T47D (cell line): ENCODE results near the gene RPS28.
"Not testable (repeated sequence)": the region's sequence is repeated elsewhere in the genome, so short reads cannot be mapped to it uniquely, and the experiment has no call there.

ENCODE experiments used
- DNase-seq, 2 experiments: peaks; one replicate each; pipeline versions ENCODE4 v3.0.0 to v3.0.0-alpha.2; 2011 to 2012; ENCODE audit warnings: low read depth in 1 of 2, low spot score in 1 of 2
- JUND ChIP-seq: IDR thresholded peaks from 2 replicates; pipeline ENCODE4 v1.6.1; 2012; ENCODE audit warnings: low read depth
- in situ Hi-C: cut with HindIII; loops from 2 replicates; pipeline ENCODE4 v1.10.0; 2016; ENCODE audit warnings: low sequenced_read_pairs, low pct_unique_long_range_greater_than_20kb

RPS28 gene

DNA sequence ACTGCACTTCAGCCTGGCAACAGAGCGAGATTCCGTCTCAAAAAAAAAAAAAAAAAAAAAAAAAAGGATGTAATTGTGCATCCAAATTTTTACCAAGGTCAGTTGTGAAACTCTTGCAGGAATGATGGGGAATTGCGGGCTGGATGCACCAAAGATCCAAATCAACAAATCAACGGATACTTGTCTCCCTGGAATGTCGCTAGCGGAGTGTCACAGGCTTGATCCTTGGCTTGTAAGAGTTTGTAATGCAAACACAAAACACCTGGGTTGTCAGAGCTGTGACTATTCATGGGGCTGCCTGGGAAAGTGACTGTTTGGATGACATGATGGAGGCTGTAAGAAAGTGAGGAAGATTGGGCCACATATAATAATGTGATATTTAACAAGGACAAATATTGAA, 17.5 kb downstream of the RPS28 start:
- in situ Hi-C loops = no loop called here
- no peak for TF ChIP-seq JUND
- no peak for DNase-seq

DNA sequence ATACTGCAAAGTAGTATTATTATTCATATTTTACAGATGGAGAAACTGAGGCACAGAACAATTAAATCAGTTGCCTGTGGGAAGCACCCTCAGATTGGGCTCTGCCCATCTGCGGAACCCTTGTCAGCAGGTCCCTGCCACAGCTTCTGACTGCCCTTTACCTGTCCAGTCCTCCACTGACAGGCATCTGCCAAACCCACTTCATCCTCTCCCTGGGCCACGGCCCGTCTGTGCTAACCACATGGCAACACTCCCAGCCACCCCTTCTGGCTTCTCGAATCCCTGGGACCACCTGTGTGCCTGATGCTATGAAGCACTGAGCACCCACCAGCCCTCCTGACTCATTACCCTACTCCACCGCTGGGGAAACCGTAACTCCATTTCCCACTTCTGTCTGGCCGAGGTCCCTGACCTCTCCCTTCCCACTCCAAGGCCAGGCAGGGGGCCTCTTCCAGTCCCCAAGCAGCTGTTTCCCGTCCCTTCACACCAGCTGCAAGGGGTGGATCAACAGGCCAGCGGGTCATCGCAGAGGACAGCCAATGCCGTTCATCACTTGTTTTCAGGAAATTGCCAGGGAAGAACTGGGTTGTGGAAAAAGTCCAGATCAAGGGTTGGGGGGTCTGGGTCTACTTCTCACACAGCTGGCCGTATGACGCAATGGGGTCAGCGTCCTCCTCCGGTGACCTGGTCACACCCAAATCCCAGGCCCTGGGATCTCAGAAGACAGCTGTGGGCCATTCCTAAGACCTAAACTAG, 19.2 kb downstream of the RPS28 start:
- TF ChIP-seq JUND = no peak
- no peak for DNase-seq
- in situ Hi-C loops = no loop called here

DNA sequence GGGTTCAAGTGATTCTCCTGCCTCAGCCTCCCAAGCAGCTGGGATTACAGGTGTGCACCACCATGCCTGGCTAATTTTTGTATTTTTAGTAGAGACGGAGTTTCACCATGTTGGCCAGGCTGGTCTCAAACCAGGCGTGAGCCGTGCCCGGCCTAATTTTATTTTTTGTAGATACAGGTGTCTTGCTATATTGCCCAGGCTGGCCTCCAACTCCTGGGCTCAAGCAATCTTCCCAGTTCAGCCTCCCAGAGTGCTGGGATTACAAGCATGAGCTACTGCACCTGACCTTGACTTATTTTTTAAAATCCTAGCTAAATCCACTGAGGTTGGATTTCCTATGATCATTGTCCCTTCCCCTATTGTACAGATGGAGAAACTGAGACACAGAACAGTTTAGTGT, 20.2 kb downstream of the RPS28 start:
- DNase-seq, in situ Hi-C loops: not testable (repeated sequence)

DNA sequence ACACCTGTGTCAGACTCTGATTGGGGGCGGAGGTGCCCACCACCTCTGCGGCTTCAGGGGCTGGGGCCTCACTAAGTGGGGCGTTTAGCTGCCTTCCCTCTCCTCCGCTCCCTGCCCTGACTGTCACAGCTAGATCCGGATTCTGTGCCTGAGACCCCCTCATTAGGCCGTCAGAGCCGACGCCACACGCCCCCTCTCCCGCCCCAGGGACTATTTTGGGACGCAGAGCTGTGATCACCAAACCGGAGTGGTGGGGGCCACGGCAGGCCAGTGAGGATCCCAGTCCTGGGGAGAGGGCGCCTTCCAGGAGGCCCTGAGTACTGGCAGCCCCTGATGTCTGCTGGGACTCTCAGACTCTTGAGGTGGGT, 21.0 kb downstream of the RPS28 start:
- no peak for TF ChIP-seq JUND
- in situ Hi-C loops = no loop called here
- no peak for DNase-seq

DNA sequence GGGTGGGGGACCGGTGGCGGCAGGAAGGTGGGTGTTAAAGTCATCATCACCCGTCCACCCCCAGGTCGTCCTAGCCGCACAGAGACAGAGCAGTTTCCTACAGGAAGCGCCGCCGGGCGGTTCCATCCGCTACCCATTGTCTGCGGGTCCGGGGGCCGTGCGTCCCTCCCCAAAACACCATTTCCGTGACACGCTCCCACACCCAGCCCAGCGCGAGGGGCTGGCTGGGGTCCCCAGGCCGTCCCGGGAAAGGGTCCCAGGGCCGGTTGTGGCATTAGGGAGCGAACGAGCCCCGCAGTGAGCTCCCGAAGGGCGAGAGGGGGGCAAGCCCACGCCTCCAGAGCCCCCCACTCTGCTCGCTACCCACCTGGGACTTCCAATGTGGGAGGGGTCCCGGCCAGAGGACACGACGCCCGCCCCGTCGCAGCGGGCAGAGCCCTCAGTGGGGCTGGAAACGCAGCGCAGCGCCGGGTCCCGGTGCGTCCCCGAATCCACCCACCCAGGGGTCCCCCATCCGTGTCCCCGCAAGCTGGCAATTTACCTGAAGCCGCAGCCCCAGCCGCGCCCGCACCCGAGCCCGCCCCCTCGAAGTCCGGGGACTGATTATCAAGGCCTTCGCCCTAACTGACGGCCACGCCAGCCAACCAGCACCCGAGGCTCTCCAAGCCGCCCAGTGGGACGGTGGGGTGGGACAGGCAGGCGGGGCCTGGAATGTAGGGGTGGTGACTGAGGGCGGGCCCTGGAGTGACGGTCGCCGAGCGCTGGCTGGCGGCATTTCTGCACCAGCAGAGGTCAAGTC, 21.6 kb downstream of the RPS28 start, which contains the start of gene KANK3:
Gene KANK3, minus strand, starts transcription at position 579 of the 799 bp plus-strand sequence. CDS start 5,434 bp downstream, outside the sequence.
- TF ChIP-seq JUND = no peak
- in situ Hi-C loops = no loop called here
- peak; percentile 94 to 96 for DNase-seq

DNA sequence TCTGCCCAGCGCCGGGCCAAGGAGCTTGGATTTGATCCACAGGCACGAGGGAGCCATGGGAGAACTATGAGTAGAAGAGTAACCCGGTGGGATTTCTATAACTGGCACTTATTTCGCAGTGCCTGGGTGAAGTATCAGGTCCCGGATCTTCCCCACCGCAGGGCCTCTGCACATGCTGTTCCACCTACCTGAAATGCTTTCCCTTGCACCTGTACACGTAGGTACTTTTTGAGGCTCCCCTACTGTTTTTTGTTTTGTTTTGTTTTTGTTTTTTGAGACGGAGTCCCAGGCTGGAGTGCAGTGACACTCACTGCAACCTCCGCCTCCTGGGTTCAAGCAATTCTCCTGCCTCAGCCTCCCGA, 22.2 kb downstream of the RPS28 start:
- no peak for DNase-seq
- no peak for TF ChIP-seq JUND
- in situ Hi-C loops = no loop called here

DNA sequence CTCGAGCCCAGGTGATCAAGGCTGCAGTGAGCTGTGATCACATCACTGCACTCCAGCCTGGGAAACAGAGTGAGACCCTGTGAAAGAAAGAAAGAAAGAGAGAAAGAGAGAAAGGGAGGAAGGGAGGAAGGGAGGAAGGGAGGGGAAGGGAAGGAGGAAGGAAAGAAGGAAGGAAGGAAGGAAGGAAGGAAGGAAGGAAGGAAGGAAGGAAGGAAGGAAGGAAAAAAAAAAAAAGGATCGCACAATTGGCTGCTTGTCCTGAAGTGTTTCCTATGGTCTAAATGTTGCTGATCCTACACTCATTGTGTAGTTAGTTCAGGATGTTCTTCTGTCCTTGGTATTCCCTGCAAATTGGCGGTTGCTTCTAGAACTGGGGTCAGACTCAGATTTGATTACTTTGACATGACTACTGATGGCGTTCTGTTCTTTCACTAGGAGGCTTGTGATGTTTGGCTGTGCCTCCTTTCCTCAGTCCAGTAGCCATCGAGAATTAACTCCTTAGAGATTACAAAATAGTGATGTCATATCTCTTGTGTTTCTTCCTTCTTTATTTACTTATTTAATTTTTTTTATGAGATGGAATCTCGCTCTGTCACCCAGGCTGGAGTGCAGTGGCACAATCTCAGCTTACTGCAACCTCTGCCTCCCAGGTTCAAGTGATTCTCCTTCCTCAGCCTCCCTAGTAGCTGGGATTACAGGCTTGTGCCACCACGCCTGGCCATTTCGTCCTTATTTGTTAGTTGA, 28.5 kb downstream of the RPS28 start:
- DNase-seq, in situ Hi-C loops: not testable (repeated sequence)

DNA sequence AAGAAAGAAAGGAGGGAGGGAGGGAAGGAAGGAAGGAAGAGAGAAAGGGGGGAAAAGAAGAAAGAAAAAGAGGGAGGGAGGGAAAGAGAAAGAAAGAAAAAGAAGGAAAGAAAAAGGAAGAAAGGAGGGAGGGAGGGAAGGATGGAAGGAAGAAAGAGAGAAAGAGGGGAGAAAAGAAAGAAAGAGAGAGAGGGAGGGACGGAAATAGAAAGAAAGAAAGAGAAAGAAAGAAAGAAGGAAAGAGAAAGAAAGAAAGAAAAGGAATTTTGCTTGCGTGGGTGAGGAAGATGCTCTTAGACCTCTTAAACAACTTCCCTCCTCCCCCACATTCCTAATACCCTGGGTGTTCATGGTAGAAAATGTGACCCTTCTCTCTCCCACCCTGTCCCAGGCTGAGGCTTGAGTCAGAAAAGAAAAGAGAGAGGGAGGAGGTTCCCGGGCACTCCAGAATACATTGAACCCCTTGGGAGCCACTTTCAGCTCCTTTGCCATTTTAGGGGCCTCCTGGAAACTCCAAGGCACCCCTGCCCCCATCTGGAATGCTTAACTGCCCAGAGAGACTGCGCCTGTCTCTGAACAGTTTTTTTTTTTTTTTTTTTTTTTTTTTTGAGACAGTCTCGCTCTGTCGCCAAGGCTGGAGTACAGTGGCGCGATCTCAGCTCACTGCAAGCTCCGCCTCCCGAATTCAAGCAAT, 31.0 kb downstream of the RPS28 start:
- DNase-seq = no peak
- no peak for TF ChIP-seq JUND
- in situ Hi-C loops = no loop called here

DNA sequence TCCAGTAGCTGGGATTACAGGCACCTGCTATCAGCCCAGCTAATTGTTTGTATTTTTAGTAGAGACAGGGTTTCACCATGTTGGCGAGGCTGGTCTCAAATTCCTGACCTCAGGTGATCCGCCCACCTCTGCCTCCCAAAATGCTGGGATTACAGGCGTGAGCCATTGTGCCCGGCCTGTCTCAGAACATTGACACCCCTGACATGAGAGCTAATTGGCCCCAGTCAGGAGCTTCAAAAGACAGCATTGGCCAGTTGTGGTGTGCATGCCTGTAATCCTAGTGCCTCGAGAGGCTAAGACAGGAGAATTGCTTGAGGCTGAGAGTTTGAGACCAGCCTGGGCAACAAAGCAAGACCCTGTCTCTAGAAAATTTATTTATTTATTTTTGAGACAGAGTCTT, 31.5 kb downstream of the RPS28 start:
- in situ Hi-C loops, DNase-seq: not testable (repeated sequence)

DNA sequence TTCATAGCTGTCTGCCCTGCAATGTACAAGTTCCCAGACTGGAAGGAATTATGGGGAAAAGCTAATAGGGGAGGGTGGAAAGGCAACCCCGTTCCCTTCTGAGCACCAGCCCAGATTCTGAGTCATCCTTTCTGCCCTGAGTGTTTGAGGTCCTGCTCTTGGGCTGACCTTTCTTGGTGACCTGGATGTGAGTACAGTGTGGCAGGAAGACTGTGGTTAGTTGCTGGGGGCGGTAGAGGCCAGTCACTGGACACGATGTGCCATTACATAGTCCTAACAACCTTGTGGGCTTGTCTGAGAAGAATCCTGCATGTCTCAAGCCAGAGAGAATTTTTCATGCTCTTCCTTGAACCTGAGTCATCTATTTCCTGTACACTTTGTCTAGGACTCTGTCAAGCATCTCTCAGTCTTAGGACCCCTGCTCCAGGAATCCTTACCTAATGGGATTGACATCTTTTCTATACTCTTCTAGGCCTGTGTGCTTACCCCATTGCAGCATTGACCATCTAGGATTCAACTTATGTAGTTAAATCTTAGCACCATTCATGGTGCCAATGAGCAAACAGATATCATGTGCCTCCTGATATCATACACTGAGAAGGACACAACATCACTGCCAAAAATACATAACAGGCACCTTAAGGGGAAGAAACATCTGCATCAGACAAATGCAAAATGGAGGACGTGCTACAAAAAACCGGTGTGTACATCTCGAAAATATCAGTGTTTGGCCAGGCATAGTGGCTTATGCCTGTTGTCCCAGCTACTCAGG, 34.5 kb downstream of the RPS28 start:
- in situ Hi-C loops = no loop called here
- no peak for DNase-seq
- TF ChIP-seq JUND = no peak

DNA sequence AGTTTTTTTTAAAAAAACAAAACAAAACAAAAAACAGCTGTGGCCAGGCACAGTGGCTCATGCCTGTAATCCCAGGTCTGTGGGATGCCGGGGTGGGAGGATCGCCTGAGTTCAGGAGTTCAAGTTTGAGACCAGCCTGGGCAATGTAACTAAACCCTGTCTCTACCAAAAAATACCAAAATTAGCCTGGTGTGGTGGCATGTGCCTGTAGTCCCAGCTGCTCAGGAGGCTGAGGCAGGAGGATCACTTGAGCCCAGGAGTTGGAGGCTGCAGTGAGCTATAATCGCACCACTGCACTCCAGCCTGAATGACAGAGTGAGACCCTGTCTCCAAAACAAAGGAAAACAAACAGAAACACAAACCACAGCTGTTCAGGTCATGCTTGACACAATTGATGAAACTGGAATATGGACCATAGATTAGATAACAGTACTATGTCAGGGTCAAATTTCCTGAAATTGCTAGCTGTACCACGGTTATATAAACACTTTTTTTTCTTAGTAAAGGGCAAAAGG, 35.8 kb downstream of the RPS28 start:
- in situ Hi-C loops = no loop called here
- no peak for DNase-seq
- no peak for TF ChIP-seq JUND

DNA sequence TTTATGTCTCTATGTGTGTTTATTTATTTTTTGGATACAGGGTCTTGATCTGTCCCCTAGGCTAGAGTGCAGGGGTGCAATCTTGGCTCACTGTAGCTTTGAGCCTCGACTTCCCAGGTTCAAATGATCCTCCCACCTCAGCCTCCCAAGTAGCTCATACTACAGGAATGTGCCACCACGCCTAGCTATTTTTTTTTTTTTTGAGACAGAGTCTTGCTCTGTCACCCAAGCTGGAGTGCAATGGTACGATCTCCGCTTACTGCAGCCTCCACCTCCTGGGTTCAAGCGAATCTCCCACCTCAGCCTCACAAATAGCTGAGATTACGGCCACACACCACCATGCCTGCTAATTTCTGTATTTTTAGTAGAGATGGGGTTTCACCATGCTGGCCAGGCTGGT, 37.7 kb downstream of the RPS28 start:
- in situ Hi-C loops = no loop called here
- TF ChIP-seq JUND = no peak
- no peak for DNase-seq
